ENCODE results near the gene TUBGCP3.

TUBGCP3 gene

DNA sequence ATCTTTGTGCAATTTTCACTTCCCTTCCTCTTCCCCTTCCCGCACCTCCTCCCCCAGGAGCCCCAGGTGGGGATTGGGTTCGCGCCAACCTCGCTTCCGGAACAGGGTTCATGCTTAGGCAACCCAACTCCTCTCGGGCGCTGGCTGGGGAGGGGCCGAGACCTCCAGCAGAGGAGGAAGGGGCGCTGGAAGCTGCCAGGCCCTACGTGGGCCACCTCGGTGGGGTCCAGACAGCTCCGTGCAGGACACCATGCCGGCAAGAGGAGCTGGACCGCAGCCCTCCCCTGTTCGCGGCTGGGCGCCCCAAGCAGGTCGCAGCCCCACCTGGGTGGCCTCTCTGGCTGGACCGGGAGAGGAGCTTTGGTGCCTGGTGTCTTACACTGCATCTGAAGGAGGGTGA lies 120.7 kb downstream of the TUBGCP3 start:
- TF ChIP-seq, protein P1, sequence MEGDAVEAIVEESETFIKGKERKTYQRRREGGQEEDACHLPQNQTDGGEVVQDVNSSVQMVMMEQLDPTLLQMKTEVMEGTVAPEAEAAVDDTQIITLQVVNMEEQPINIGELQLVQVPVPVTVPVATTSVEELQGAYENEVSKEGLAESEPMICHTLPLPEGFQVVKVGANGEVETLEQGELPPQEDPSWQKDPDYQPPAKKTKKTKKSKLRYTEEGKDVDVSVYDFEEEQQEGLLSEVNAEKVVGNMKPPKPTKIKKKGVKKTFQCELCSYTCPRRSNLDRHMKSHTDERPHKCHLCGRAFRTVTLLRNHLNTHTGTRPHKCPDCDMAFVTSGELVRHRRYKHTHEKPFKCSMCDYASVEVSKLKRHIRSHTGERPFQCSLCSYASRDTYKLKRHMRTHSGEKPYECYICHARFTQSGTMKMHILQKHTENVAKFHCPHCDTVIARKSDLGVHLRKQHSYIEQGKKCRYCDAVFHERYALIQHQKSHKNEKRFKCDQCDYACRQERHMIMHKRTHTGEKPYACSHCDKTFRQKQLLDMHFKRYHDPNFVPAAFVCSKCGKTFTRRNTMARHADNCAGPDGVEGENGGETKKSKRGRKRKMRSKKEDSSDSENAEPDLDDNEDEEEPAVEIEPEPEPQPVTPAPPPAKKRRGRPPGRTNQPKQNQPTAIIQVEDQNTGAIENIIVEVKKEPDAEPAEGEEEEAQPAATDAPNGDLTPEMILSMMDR (IDR thresholded peaks at IDR 0.05; ENCODE audit: low read depth, low read length) = no peak
- Histone ChIP-seq H3K4me3 (ENCODE audit: low read depth, low read length) (no peak overlapping the region), H3K27me3 (no peaks in the 10 kb centered on the region), H3K36me3 (no peaks in the 10 kb centered on the region), H3K4me1 (no peaks in the 10 kb centered on the region), H3K9me3 (no peaks in the 10 kb centered on the region)
- DNase-seq = no peak

DNA sequence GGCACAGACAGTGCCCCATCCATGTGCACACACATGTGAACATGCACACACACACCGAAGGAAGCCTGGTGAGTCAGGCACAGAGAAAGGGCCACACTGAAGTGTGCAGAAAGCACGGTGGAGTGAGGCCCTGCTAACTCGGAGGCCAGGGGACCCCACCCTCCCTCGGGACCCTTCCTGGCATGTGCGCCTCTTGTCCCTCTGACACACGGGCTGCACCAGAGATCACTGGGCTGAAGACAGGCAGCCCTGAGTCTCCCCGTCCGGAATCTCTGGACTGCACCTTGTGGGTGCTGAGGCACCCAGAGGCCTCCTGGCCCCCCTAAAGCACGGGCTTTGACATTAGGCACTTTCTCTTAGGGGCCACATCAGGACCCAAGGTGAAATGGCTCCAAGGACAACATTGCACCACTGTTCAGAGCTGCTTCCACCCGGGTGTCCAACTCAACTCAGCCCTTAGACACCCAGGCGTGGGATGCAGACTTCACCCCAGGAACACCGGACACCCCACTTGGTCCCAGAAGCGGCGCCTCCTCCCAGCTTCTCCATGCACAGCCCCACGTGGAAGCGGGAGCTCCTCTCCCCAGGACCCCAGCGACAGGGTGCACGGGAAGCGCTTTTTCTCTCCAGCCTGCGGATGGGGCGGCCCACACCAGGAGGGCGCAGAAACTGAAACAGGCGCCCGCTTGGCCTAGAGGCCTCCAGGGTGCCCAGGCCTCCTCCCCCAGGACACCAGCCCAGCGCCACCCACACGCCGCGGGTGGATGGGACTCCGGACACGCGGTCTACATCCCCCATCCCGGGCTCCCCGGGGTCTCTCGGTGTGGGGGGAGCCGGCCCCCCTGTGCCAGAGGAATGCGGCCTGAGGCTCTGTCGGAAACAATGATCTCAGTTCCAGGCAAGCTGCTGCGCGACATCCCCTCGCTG lies 121.6 kb downstream of the TUBGCP3 start:
- H3K27me3 ChIP-seq = no peaks in the 10 kb centered on the region
- H3K4me3 ChIP-seq (ENCODE audit: low read depth, low read length) = no peak overlapping the region
- no peaks in the 10 kb centered on the region for H3K4me1 ChIP-seq
- TF ChIP-seq, protein P1 (IDR thresholded peaks at IDR 0.05; ENCODE audit: low read depth, low read length) = no peak
- no peaks in the 10 kb centered on the region for H3K9me3 ChIP-seq
- DNase-seq = no peak
- no peaks in the 10 kb centered on the region for H3K36me3 ChIP-seq

DNA sequence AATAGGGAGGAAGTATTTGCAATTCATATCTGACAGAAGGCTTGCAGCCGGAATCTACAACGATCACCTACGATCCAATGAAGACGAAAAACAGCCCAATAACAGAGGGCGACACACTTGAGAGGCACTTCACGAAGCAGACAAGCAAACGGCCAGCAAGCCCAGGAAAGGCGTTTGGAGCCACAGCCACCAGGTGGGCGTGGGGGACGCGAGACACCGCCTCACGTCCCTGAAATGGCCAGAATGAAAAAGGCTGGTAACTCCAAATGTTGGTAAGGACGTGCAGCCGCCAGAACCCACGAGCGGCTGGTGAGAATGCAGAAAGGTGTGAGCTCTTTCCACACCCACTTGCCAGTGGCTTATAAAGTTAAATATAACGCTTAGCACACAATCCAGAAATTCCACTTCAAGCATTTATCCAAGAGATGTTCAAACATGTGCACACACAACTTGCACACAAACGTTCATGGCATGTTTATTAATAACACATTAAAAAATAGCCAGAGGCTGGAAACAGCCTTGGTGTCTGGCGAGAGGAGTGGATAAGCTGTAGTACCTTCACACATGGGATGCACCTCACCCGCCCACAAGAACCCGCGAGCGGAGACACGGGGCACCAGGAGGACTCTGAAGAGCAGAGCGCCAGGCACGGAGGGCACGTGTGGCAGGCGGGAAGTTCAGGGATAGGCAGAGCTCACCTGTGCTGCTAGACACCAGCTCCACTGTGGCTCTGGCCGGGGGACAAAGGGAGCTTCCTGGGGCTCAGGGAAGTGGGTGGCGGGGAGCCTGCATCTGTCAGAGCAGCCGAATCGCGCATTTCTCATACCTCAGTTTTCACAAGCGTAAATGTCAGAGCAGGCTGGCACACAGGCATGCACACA lies 122.5 kb downstream of the TUBGCP3 start:
- no peaks in the 10 kb centered on the region for H3K27me3 ChIP-seq

DNA sequence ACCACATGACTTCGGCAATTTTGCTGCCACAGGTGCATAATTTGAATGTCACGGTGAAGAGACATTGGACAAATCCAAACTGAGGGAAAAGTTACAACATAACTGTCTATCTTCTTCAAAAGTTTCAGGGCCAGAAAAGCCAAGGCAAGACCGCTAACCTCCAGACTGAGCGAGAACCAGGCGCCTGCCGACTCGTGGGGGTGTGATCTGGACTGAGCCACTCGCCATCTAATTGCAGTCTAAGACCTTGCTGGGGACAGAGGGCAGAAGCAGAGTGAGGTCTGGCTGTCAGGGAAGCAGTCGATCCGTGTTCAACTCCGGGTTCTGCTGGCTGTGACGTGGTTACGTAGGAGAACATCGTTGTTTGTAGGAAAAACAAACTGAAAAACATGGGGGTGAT lies 123.2 kb downstream of the TUBGCP3 start:
- TF ChIP-seq, protein P1 (IDR thresholded peaks at IDR 0.05; ENCODE audit: low read depth, low read length) = no peak
- Histone ChIP-seq H3K4me3 (ENCODE audit: low read depth, low read length) (no peak overlapping the region), H3K4me1 (no peaks in the 10 kb centered on the region), H3K27me3 (no peaks in the 10 kb centered on the region), H3K36me3 (no peaks in the 10 kb centered on the region), H3K9me3 (no peaks in the 10 kb centered on the region)
- DNase-seq = no peak

More for the DNA sequence above, 122.5 kb downstream of the TUBGCP3 start:
- Histone ChIP-seq H3K4me1 (no peaks in the 10 kb centered on the region), H3K4me3 (ENCODE audit: low read depth, low read length) (no peak overlapping the region), H3K36me3 (no peaks in the 10 kb centered on the region), H3K9me3 (no peaks in the 10 kb centered on the region)
- no peak for DNase-seq
- TF ChIP-seq, protein P1 (IDR thresholded peaks at IDR 0.05; ENCODE audit: low read depth, low read length) = no peak

DNA sequence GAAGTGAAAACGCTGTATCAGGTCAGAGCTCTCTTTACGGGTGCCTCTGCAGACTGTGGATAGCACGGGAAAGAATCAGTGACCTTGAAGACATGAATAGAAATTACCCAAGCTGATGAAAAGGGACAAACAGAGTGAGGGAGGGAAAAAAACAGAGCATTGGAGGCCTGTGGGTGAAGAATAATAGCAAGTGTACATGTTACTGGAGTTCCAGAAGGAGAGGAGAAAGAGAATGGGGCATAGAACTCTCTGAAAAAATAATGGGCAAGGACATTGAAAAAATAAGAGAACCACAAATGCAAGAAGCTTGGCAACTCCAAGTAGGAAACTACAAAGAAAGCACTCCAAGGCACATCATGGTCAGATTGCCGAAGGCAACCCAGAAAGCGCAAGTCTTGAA lies 125.5 kb downstream of the TUBGCP3 start:
- DNase-seq = no peak
- Histone ChIP-seq H3K27me3 (no peaks in the 10 kb centered on the region), H3K9me3 (peaks cover 4% of the 10 kb centered on the region; the same call in 1 of the 2 replicates), H3K4me3 (ENCODE audit: low read depth, low read length) (no peak overlapping the region), H3K4me1 (no peaks in the 10 kb centered on the region), H3K36me3 (no peaks in the 10 kb centered on the region)
- TF ChIP-seq, protein P1 (IDR thresholded peaks at IDR 0.05; ENCODE audit: low read depth, low read length) = no peak

All from BE2C (cell line).